Loucy (cell line): ENCODE results near the gene ALDH1A1.

Experiments used
- EZH2phosphoT487 ChIP-seq: fragments of 200-600 bp; IDR thresholded peaks from 2 replicates; pipeline ENCODE4 v1.6.1; 2018; ENCODE audit warnings: antibody characterized with exemption, mild to moderate bottlenecking, moderate library complexity, borderline replicate concordance
- TF ChIP-seq, protein P1 (sequence below): fragments of 200-600 bp; sonication (generic); conservative IDR thresholded peaks from 2 replicates; pipeline ENCODE4 v1.5.1; 2014; ENCODE audit warnings: mild to moderate bottlenecking, antibody characterized with exemption, low read length

- TF ChIP-seq, protein P1, sequence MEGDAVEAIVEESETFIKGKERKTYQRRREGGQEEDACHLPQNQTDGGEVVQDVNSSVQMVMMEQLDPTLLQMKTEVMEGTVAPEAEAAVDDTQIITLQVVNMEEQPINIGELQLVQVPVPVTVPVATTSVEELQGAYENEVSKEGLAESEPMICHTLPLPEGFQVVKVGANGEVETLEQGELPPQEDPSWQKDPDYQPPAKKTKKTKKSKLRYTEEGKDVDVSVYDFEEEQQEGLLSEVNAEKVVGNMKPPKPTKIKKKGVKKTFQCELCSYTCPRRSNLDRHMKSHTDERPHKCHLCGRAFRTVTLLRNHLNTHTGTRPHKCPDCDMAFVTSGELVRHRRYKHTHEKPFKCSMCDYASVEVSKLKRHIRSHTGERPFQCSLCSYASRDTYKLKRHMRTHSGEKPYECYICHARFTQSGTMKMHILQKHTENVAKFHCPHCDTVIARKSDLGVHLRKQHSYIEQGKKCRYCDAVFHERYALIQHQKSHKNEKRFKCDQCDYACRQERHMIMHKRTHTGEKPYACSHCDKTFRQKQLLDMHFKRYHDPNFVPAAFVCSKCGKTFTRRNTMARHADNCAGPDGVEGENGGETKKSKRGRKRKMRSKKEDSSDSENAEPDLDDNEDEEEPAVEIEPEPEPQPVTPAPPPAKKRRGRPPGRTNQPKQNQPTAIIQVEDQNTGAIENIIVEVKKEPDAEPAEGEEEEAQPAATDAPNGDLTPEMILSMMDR: no peak
- TF ChIP-seq EZH2phosphoT487: no peak
These were observed 66.5 kb downstream of the ALDH1A1 start for GRCh38 chr9:72886386-72886785.
